H1 (cell line): Measurements from ENCODE around the gene SND1. TPM values are rescaled to one million over a fixed set of nuclear protein-coding genes. Genes with fewer than 3 reads are reported as not detected.

ENCODE experiments used
- CTCF ChIA-PET: fragments of 300-600 bp; sonication (Branson Sonifier 250); formaldehyde crosslinking; loops from one replicate; lab custom pipeline; 2021; ENCODE audit not compliant: partially characterized antibody; lab: Charles Lee
- POLR2A ChIA-PET: fragments of 300-600 bp; sonication (Branson Sonifier 250); formaldehyde crosslinking; loops from one replicate; lab custom pipeline; 2021; ENCODE audit warnings: inconsistent platforms; ENCODE audit not compliant: partially characterized antibody; lab: Charles Lee
- DNase-seq, 2 experiments: peaks; one replicate each; pipeline versions ENCODE4 v3.0.0 to v3.0.0-alpha.2; 2010 to 2022; ENCODE audit warnings: low spot score in 2 of 2, low read depth in 1 of 2, mixed read lengths in 1 of 2
- FAIRE-seq: peaks from 2 replicates; lab custom pipeline; 2011; peaks lifted over from hg19 to GRCh38; lab: Jason Lieb, UNC
- H2AFZ ChIP-seq: 2 replicates; pipeline ENCODE4 v1.8.1; 2012; ENCODE audit warnings: low read length, inconsistent platforms
- H2AK5ac ChIP-seq: 2 replicates; pipeline ENCODE4 v1.6.1; 2013; ENCODE audit warnings: low read depth, low read length
- H2BK120ac ChIP-seq: replicated peaks from 2 replicates; pipeline ENCODE3; 2013; ENCODE audit warnings: low read depth, low read length, inconsistent platforms
- H2BK12ac ChIP-seq: 2 replicates; pipeline ENCODE4 v1.6.1; 2013; ENCODE audit warnings: low read depth, low read length
- H2BK15ac ChIP-seq: 2 replicates; pipeline ENCODE4 v1.6.1; 2013; ENCODE audit warnings: low read length
- H2BK20ac ChIP-seq: 2 replicates; pipeline ENCODE4 v1.6.1; 2013; ENCODE audit warnings: low read length
- H2BK5ac ChIP-seq: 2 replicates; pipeline ENCODE4 v1.6.1; 2013; ENCODE audit warnings: low read depth, low read length
- H3K14ac ChIP-seq: 2 replicates; pipeline ENCODE4 v1.6.1; 2013; ENCODE audit warnings: inconsistent platforms; ENCODE audit not compliant: insufficient read length
- H3K18ac ChIP-seq: 2 replicates; pipeline ENCODE4 v1.6.1; 2013; ENCODE audit warnings: low read length; ENCODE audit errors: extremely low read depth
- H3K23ac ChIP-seq: 2 replicates; pipeline ENCODE4 v1.6.1; 2013; ENCODE audit warnings: inconsistent platforms; ENCODE audit not compliant: insufficient read length
- H3K23me2 ChIP-seq: 2 replicates; pipeline ENCODE4 v1.6.1; 2013; ENCODE audit warnings: low read depth, low read length
- H3K27ac ChIP-seq: 2 replicates; pipeline ENCODE4 v1.6.1; 2011; ENCODE audit warnings: low read depth, low read length, inconsistent platforms
- H3K27me3 ChIP-seq, 4 experiments: replicated peaks in 1 of 4; 1 replicate in 1 of 4; 2 replicates in 3 of 4; pipeline versions ENCODE4 v1.6.1 to v1.8.1; 2011 to 2013; ENCODE audit warnings: low read length in 3 of 4, mild to moderate bottlenecking in 3 of 4, inconsistent platforms in 2 of 4, mixed read lengths in 2 of 4, moderate library complexity in 1 of 4; ENCODE audit not compliant: control insufficient read depth in 3 of 4, insufficient read depth in 3 of 4; ENCODE audit errors: extremely low read depth in 1 of 4
- H3K36me3 ChIP-seq, 4 experiments: 2 replicates each; pipeline versions ENCODE4 v1.6.1 to v1.8.1; 2011 to 2013; ENCODE audit warnings: mild to moderate bottlenecking in 4 of 4, low read length in 3 of 4, moderate library complexity in 2 of 4, control low read depth in 1 of 4, inconsistent platforms in 1 of 4; ENCODE audit not compliant: insufficient read depth in 4 of 4, control insufficient read depth in 2 of 4
- H3K4ac ChIP-seq: replicated peaks from 2 replicates; pipeline ENCODE3; 2013; ENCODE audit warnings: low read length, low read depth, mixed read lengths, inconsistent platforms; ENCODE audit not compliant: insufficient read length
- H3K4me1 ChIP-seq, 4 experiments: replicated peaks in 1 of 4; 1 replicate in 1 of 4; 2 replicates in 3 of 4; pipeline versions ENCODE4 v1.6.1 to v1.8.1; 2011 to 2013; ENCODE audit warnings: low read length in 3 of 4, inconsistent platforms in 2 of 4, mixed read lengths in 1 of 4; ENCODE audit not compliant: insufficient read depth in 4 of 4, control insufficient read depth in 3 of 4
- H3K4me2 ChIP-seq, 2 experiments: 2 replicates each; pipeline versions ENCODE4 v1.6.1 to v1.8.1; 2011 to 2013; ENCODE audit warnings: low read depth in 2 of 2, low read length in 2 of 2, control low read depth in 1 of 2, inconsistent platforms in 1 of 2, mild to moderate bottlenecking in 1 of 2; ENCODE audit not compliant: insufficient read depth in 1 of 2
- H3K4me3 ChIP-seq, 4 experiments: fragments of 200-600, 300-600 bp in 1 of 4; sonication (generic), shearing (Covaris generic), sonication (Bioruptor Twin) in 1 of 4; 2 replicates each; pipeline versions ENCODE4 v1.5.1 to v1.8.1; 2011 to 2016; ENCODE audit warnings: low read length in 4 of 4, low read depth in 3 of 4, control low read depth in 2 of 4, inconsistent platforms in 2 of 4, mild to moderate bottlenecking in 2 of 4, mixed read lengths in 1 of 4, moderate library complexity in 1 of 4; ENCODE audit not compliant: insufficient read depth in 2 of 4; ENCODE audit errors: extremely low read depth in 1 of 4
- H3K56ac ChIP-seq: replicated peaks from 2 replicates; pipeline ENCODE3; 2013; ENCODE audit warnings: low read depth, mild to moderate bottlenecking, mixed read lengths, low read length, inconsistent platforms; ENCODE audit not compliant: insufficient read length
- H3K79me1 ChIP-seq: 2 replicates; pipeline ENCODE4 v1.6.1; 2013; ENCODE audit warnings: low read depth, low read length, control low read depth
- H3K79me2 ChIP-seq, 2 experiments: 2 replicates each; pipeline versions ENCODE4 v1.6.1 to v1.8.1; 2012 to 2013; ENCODE audit warnings: low read length in 2 of 2, mild to moderate bottlenecking in 2 of 2, inconsistent platforms in 1 of 2; ENCODE audit not compliant: insufficient read depth in 2 of 2, control insufficient read depth in 1 of 2
- H3K9ac ChIP-seq, 4 experiments: replicated peaks in 1 of 4; 1 replicate in 1 of 4; 2 replicates in 3 of 4; pipeline versions ENCODE4 v1.6.1 to v1.8.1; 2011 to 2013; ENCODE audit warnings: low read depth in 3 of 4, low read length in 3 of 4, control low read depth in 2 of 4, mild to moderate bottlenecking in 2 of 4, moderate library complexity in 2 of 4, inconsistent platforms in 1 of 4; ENCODE audit errors: extremely low read depth in 1 of 4
- H3K9me3 ChIP-seq, 2 experiments: 2 replicates each; pipeline versions ENCODE4 v1.6.1 to v1.8.1; 2012 to 2013; ENCODE audit warnings: mild to moderate bottlenecking in 2 of 2, moderate library complexity in 2 of 2, control low read depth in 1 of 2, inconsistent platforms in 1 of 2, low read depth in 1 of 2, low read length in 1 of 2, mixed read lengths in 1 of 2; ENCODE audit not compliant: insufficient read depth in 2 of 2
- H4K20me1 ChIP-seq, 2 experiments: replicated peaks in 1 of 2; 2 replicates each; pipeline versions ENCODE3 to v1.8.1; 2011 to 2013; ENCODE audit warnings: inconsistent platforms in 2 of 2, low read length in 2 of 2, mild to moderate bottlenecking in 1 of 2; ENCODE audit not compliant: insufficient read depth in 2 of 2, control insufficient read depth in 1 of 2
- H4K5ac ChIP-seq: 2 replicates; pipeline ENCODE4 v1.6.1; 2013; ENCODE audit warnings: low read length, low read depth, mixed read lengths, inconsistent platforms; ENCODE audit not compliant: insufficient read length
- H4K8ac ChIP-seq: 2 replicates; pipeline ENCODE4 v1.8.0; 2013; ENCODE audit warnings: mild to moderate bottlenecking, moderate library complexity, low read length, inconsistent platforms; ENCODE audit not compliant: insufficient read depth; ENCODE audit errors: extremely low read depth
- H4K91ac ChIP-seq: replicated peaks from 2 replicates; pipeline ENCODE3; 2013; ENCODE audit warnings: low read length, mixed read lengths, inconsistent platforms; ENCODE audit not compliant: insufficient read length
- ATF2 ChIP-seq: IDR thresholded peaks from 2 replicates; pipeline ENCODE4 v1.6.1; 2012; ENCODE audit warnings: low read length, inconsistent platforms
- E2F6 ChIP-seq: IDR thresholded peaks from 2 replicates; pipeline ENCODE4 v1.6.1; 2012; ENCODE audit warnings: inconsistent platforms
- JUND ChIP-seq: IDR thresholded peaks from 2 replicates; pipeline ENCODE4 v1.6.1; 2011; ENCODE audit warnings: mild to moderate bottlenecking, improper control_type of control experiment, low read length
- KDM1A ChIP-seq: fragments of 200-600, 300-600 bp; sonication (generic); IDR thresholded peaks from 2 replicates; pipeline ENCODE4 v1.7.1; 2016; ENCODE audit warnings: mild to moderate bottlenecking, low read length, borderline replicate concordance
- MAFK ChIP-seq: IDR thresholded peaks from 2 replicates; pipeline ENCODE4 v1.6.1; 2012; ENCODE audit warnings: low read depth, mild to moderate bottlenecking, improper control_type of control experiment, low read length
- RBBP5 ChIP-seq: IDR thresholded peaks from 2 replicates; pipeline ENCODE4 v1.7.1; 2012; ENCODE audit warnings: low read depth, mild to moderate bottlenecking, inconsistent platforms, low read length, moderate library complexity, borderline replicate concordance
- TBP ChIP-seq: IDR thresholded peaks from 2 replicates; pipeline ENCODE4 v1.6.1; 2011; ENCODE audit warnings: low read depth, low read length, improper control_type of control experiment
- WGBS, 2 experiments: shearing (Covaris generic) in 1 of 2; methylation state at CpG; one replicate each; pipeline versions ENCODE4 v1.1.6 to v1.1.7; 2013 to 2015; ENCODE audit warnings: low lambda C conversion rate in 2 of 2, mixed read lengths in 2 of 2, inconsistent platforms in 1 of 2, low coverage in 1 of 2, missing lambda C conversion rate in 1 of 2; ENCODE audit not compliant: insufficient replicate concordance in 2 of 2, insufficient coverage in 1 of 2, insufficient read length in 1 of 2; ENCODE audit errors: extremely low coverage in 1 of 2, missing lambda C conversion rate in 1 of 2; 5-methylcytosine and 5-hydroxymethylcytosine counted together
- polyA plus RNA-seq, 7 experiments: library from polyadenylated mRNA; depleted of rRNA in 3 of 7; stranded (reverse) in 5 of 7; unstranded in 2 of 7; fragments of >200 nt in 5 of 7; fragments of 200-250 nt in 2 of 7; gene quantifications; 1 replicate in 5 of 7; 2 replicates in 1 of 7; 4 replicates in 1 of 7; pipeline versions ENCODE4 v1.2.1 to v1.2.3, GENCODE V29; 2011 to 2013; ENCODE audit warnings: missing spikeins in 2 of 7, mixed read lengths in 2 of 7
- total RNA-seq: library from RNA; stranded (reverse); fragmentation: NEBNext Ultra II Directional; extraction: Animal tissue kit (Norgen Biotek cat#: 25700); gene quantifications from 2 replicates; pipeline ENCODE4 v1.2.1, GENCODE V29; 2021

Gene SND1
- total and polyA plus RNA-seq, 2 of the 8 experiments (the other 6 are each of a cell fraction or from before 2014, with no cell fraction given): 122 to 290 TPM

GRCh38 chr7:128030654-128031611, 378.9 kb downstream of the SND1 start, which contains the start of gene LRRC4:
LRRC4 (minus strand) TSS chr7:128031437; CDS start chr7:128030640, 797 bp downstream.
- Histone ChIP-seq H3K27ac (no peak within 1 kb of the TSS; the same call in 1 of the 2 replicates), H3K79me1 (peaks cover 2% of the 10 kb centered on the region; the same call in 1 of the 2 replicates), H3K56ac (no peak within 1 kb of the TSS), H4K8ac (peak within 1 kb of the TSS; percentile 85), H3K27me3 (peaks cover 0 to 25% (median 10%) of the 10 kb centered on the region in 4 experiments; a peak in 5 of 7 replicates), H3K23ac (no peak within 1 kb of the TSS), H2BK5ac (peak within 1 kb of the TSS; percentile 69; the same call in 1 of the 2 replicates), H2AK5ac (no peak within 1 kb of the TSS; the same call in 1 of the 2 replicates), H3K14ac (no peak within 1 kb of the TSS), H3K18ac (peak within 1 kb of the TSS; percentile 95), H2BK12ac (peak within 1 kb of the TSS; percentile 71; the same call in 1 of the 2 replicates), H2AFZ (no peak within 1 kb of the TSS), H4K20me1 (peaks cover 18 to 19% of the 10 kb centered on the region in 2 experiments), H4K5ac (no peak within 1 kb of the TSS), H3K79me2 (peaks cover 0 to 23% of the 10 kb centered on the region in 2 experiments; a peak in 2 of 4 replicates), H2BK15ac (peak within 1 kb of the TSS; percentile 12; the same call in 1 of the 2 replicates), H3K36me3 (peaks cover 0 to 4% (median 1%) of the 10 kb centered on the region in 4 experiments; a peak in 2 of 8 replicates), H2BK120ac (no peak within 1 kb of the TSS), H3K4me2 (peak within 1 kb of the TSS; percentile 96 to 99), H3K9ac (peak within 1 kb of the TSS; percentile 62 to 93 (median 74)), H3K9me3 (no peaks in the 10 kb centered on the region), H3K4me3 (peak within 1 kb of the TSS; percentile 53 to 74 (median 68)), H2BK20ac (no peak within 1 kb of the TSS), H3K23me2 (peaks cover 15% of the 10 kb centered on the region), H4K91ac (peak within 1 kb of the TSS; percentile 94), H3K4me1 (peaks cover 6 to 24% (median 14%) of the 10 kb centered on the region in 4 experiments; a peak in 6 of 7 replicates), H3K4ac (peak within 1 kb of the TSS; percentile 50)
- FAIRE-seq: no peak
- WGBS, 2 experiments: 1% methylated on average over 33 of the region's 87 CpGs; no CpG with 5 or more reads in 1 of the 2 experiments
- ChIA-PET CTCF (interaction anchor here (0.7 to 3.2 kb wide), 10 partner anchors 9 to 404 kb away, joined by 3 to 38 read pairs (median 4); no protein-coding TSS in a partner anchor), POLR2A (interaction anchor here (0.9 to 1.9 kb wide), 4 partner anchors 12 to 111 kb away, joined by 3 to 5 read pairs (median 4); no protein-coding TSS in a partner anchor)
- DNase-seq: peak in 1 of 2 experiments; percentile 80
- TF ChIP-seq TBP (no peak), RBBP5 (peak; percentile 72; the same call in 1 of the 2 replicates), MAFK (no peak), KDM1A (no peak), ATF2 (no peak), JUND (no peak), E2F6 (no peak)
